HepG2 (cell line): Measurements from ENCODE around the gene CBY1. TPM values are rescaled to one million over a fixed set of nuclear protein-coding genes. Genes with fewer than 3 reads are reported as not detected.

Experiments used
- AKAP8 ChIP-seq: sonication (generic); formaldehyde crosslinking; IDR thresholded peaks from 2 replicates; pipeline ENCODE4 v1.5.1; 2020; ENCODE audit warnings: mild to moderate bottlenecking, missing genetic modification reagents
- GATA4 ChIP-seq: sonication (generic); IDR thresholded peaks from 2 replicates; pipeline ENCODE4 v1.6.1; 2016; ENCODE audit warnings: antibody characterized with exemption, low read depth, borderline replicate concordance
- HDAC2 ChIP-seq: sonication (generic); formaldehyde crosslinking; IDR thresholded peaks from 2 replicates; pipeline ENCODE4 v1.4.0; 2020; ENCODE audit warnings: missing genetic modification reagents
- HOXA9 ChIP-seq: sonication (generic); formaldehyde crosslinking; IDR thresholded peaks from 2 replicates; pipeline ENCODE4 v1.8.1; 2022; ENCODE audit warnings: missing genetic modification reagents, mild to moderate bottlenecking, moderate library complexity, borderline replicate concordance
- IRF1 ChIP-seq: sonication (generic); formaldehyde crosslinking; IDR thresholded peaks from 2 replicates; pipeline ENCODE4 v1.4.0; 2020; ENCODE audit warnings: low read depth, mild to moderate bottlenecking, missing genetic modification reagents
- MEIS2 ChIP-seq: sonication (generic); formaldehyde crosslinking; IDR thresholded peaks from 2 replicates; pipeline ENCODE4 v1.9.0; 2021; ENCODE audit warnings: mild to moderate bottlenecking, missing genetic modification reagents
- MTF2 ChIP-seq: sonication (generic); formaldehyde crosslinking; IDR thresholded peaks from 2 replicates; pipeline ENCODE4 v1.5.0; 2020; ENCODE audit warnings: missing genetic modification reagents, borderline replicate concordance
- PAX8 ChIP-seq: sonication (generic); formaldehyde crosslinking; IDR thresholded peaks from 2 replicates; pipeline ENCODE4 v1.8.0; 2022; ENCODE audit warnings: mild to moderate bottlenecking, missing genetic modification reagents, borderline replicate concordance
- RORA ChIP-seq: sonication (generic); formaldehyde crosslinking; IDR thresholded peaks from 2 replicates; pipeline ENCODE4 v1.5.0; 2020; ENCODE audit warnings: mild to moderate bottlenecking, missing genetic modification reagents, moderate library complexity
- RXRA ChIP-seq: sonication (generic); formaldehyde crosslinking; IDR thresholded peaks from 2 replicates; pipeline ENCODE4 v1.5.1; 2020; ENCODE audit warnings: missing genetic modification reagents
- SMYD3 ChIP-seq: sonication (generic); formaldehyde crosslinking; IDR thresholded peaks from 2 replicates; pipeline ENCODE4 v1.8.1; 2023; ENCODE audit warnings: mild to moderate bottlenecking, missing genetic modification reagents
- THAP8 ChIP-seq: sonication (generic); formaldehyde crosslinking; IDR thresholded peaks from 2 replicates; pipeline ENCODE4 v1.5.1; 2020; ENCODE audit warnings: missing genetic modification reagents, mild to moderate bottlenecking, borderline replicate concordance
- ZBTB38 ChIP-seq: sonication (generic); formaldehyde crosslinking; IDR thresholded peaks from 2 replicates; pipeline ENCODE4 v1.5.1; 2020; ENCODE audit warnings: mild to moderate bottlenecking, missing genetic modification reagents
- ZEB1 ChIP-seq: IDR thresholded peaks from 2 replicates; pipeline ENCODE4 v1.6.1; 2012; ENCODE audit warnings: mild to moderate bottlenecking, low read depth, inconsistent platforms; ENCODE audit not compliant: insufficient replicate concordance
- ZNF180 ChIP-seq: sonication (generic); formaldehyde crosslinking; IDR thresholded peaks from 2 replicates; pipeline ENCODE4 v1.4.0; 2020; ENCODE audit warnings: low read depth, missing genetic modification reagents, borderline replicate concordance
- ZNF296 ChIP-seq: sonication (generic); formaldehyde crosslinking; conservative IDR thresholded peaks from 2 replicates; pipeline ENCODE4 v1.5.0; 2020; ENCODE audit warnings: mild to moderate bottlenecking, missing genetic modification reagents
- ZNF367 ChIP-seq: sonication (generic); formaldehyde crosslinking; IDR thresholded peaks from 2 replicates; pipeline ENCODE4 v1.4.0; 2020; ENCODE audit warnings: missing genetic modification reagents, borderline replicate concordance
- ZNF451 ChIP-seq: sonication (generic); formaldehyde crosslinking; IDR thresholded peaks from 2 replicates; pipeline ENCODE4 v1.5.0; 2020; ENCODE audit warnings: mild to moderate bottlenecking, missing genetic modification reagents
- ZNF558 ChIP-seq: sonication (generic); formaldehyde crosslinking; IDR thresholded peaks from 2 replicates; pipeline ENCODE4 v1.9.0; 2022; ENCODE audit warnings: mild to moderate bottlenecking, missing genetic modification reagents, borderline replicate concordance
- ZNF724P ChIP-seq: sonication (generic); formaldehyde crosslinking; IDR thresholded peaks from 2 replicates; pipeline ENCODE4 v1.8.0; 2022; ENCODE audit warnings: missing genetic modification reagents, borderline replicate concordance
- ZNF740 ChIP-seq: sonication (generic); formaldehyde crosslinking; IDR thresholded peaks from 2 replicates; pipeline ENCODE4 v1.4.0; 2020; ENCODE audit warnings: missing genetic modification reagents
- polyA plus RNA-seq, 8 experiments: library from polyadenylated mRNA; depleted of rRNA in 3 of 8; stranded (reverse) in 7 of 8; unstranded in 1 of 8; fragments of >200 nt; fragmentation: Illumina TruSeq in 4 of 8; extraction: Trizol in 4 of 8; gene quantifications; 2 replicates each; pipeline versions ENCODE4 v1.2.1 to v1.2.3, GENCODE V29; 2011 to 2016; ENCODE audit warnings: low read depth in 4 of 8, missing spikeins in 1 of 8, mixed read lengths in 1 of 8; ENCODE audit not compliant: insufficient read depth in 1 of 8
- total RNA-seq, 5 experiments: library from RNA; depleted of rRNA; stranded (reverse); fragments of >200 nt; fragmentation: Illumina TruSeq; extraction: Trizol; gene quantifications; 2 replicates each; pipeline ENCODE4 v1.2.3, GENCODE V29; 2016; ENCODE audit warnings: low read depth in 1 of 5
- TF ChIP-seq, protein P1 (sequence below): sonication (generic); formaldehyde crosslinking; IDR thresholded peaks from 2 replicates; pipeline ENCODE4 v1.4.0; 2020; ENCODE audit warnings: missing genetic modification reagents
- TF ChIP-seq, protein P2 (sequence below): sonication (generic); formaldehyde crosslinking; IDR thresholded peaks from 2 replicates; pipeline ENCODE4 v1.8.0; 2022; ENCODE audit warnings: mild to moderate bottlenecking, missing genetic modification reagents, moderate library complexity
- TF ChIP-seq, protein P3 (sequence below), 2 experiments: sonication (generic) in 1 of 2; formaldehyde crosslinking in 1 of 2; IDR thresholded peaks; 2 replicates each; pipeline versions ENCODE4 v1.4.0 to v1.6.1; 2018 to 2020; ENCODE audit warnings: missing genetic modification reagents in 2 of 2, borderline replicate concordance in 1 of 2, low read depth in 1 of 2, mild to moderate bottlenecking in 1 of 2, missing biosample characterization in 1 of 2

CBY1 gene
- total and polyA plus RNA-seq, 2 of the 13 experiments (the other 11 are each of a cell fraction or from before 2014, with no cell fraction given): 19.7 to 20.3 TPM

DNA sequence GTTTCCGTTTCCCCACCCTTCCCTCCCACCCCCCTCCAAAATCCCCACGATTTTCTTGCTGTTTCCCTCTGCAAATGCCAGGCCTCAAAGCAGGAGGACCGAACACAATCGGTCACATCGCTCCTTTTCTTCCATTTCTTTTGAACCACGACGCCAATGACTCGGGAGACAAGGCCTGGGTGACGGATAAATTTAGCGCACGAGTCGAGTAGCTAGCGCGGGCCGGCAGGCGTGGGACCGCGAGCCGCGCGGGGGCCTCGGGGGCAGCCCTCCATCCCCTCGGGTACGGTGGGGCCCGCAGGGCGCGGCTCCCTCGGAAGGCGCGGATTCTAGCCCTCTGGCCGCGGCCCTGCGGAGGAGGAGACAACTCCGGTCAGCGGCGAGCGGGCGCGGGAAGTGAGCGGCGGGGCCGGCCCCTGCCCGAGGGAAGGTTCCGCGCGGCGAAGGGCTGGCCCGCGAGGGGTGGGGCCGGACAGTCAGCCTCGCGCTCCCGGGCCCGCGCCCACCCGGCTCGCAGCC lies 43.9 kb downstream of the CBY1 start (continued):
- TF ChIP-seq, protein P1, sequence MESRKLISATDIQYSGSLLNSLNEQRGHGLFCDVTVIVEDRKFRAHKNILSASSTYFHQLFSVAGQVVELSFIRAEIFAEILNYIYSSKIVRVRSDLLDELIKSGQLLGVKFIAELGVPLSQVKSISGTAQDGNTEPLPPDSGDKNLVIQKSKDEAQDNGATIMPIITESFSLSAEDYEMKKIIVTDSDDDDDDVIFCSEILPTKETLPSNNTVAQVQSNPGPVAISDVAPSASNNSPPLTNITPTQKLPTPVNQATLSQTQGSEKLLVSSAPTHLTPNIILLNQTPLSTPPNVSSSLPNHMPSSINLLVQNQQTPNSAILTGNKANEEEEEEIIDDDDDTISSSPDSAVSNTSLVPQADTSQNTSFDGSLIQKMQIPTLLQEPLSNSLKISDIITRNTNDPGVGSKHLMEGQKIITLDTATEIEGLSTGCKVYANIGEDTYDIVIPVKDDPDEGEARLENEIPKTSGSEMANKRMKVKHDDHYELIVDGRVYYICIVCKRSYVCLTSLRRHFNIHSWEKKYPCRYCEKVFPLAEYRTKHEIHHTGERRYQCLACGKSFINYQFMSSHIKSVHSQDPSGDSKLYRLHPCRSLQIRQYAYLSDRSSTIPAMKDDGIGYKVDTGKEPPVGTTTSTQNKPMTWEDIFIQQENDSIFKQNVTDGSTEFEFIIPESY: no peak
- TF ChIP-seq AKAP8 (CRISPR knock-in tag) (no peak), MEIS2 (CRISPR knock-in tag) (no peak), ZEB1 (no peak), PAX8 (CRISPR knock-in tag) (no peak; the same call in 1 of the 2 replicates), HOXA9 (CRISPR knock-in tag) (0 out of 2 replicates have a peak, but pooled peaks have one; percentile 18), GATA4 (no peak), ZNF367 (CRISPR knock-in tag) (no peak), HDAC2 (CRISPR knock-in tag) (no peak), SMYD3 (CRISPR knock-in tag) (no peak), ZNF180 (CRISPR knock-in tag) (no peak), ZBTB38 (CRISPR knock-in tag) (no peak), RORA (CRISPR knock-in tag) (no peak), IRF1 (CRISPR knock-in tag) (no peak), ZNF724P (no peak), THAP8 (CRISPR knock-in tag) (no peak), ZNF451 (peak; percentile 82; the same call in 1 of the 2 replicates), RXRA (no peak), ZNF296 (CRISPR knock-in tag) (no peak), ZNF740 (CRISPR knock-in tag) (no peak), ZNF558 (no peak), MTF2 (CRISPR knock-in tag) (no peak)
- TF ChIP-seq, protein P2, sequence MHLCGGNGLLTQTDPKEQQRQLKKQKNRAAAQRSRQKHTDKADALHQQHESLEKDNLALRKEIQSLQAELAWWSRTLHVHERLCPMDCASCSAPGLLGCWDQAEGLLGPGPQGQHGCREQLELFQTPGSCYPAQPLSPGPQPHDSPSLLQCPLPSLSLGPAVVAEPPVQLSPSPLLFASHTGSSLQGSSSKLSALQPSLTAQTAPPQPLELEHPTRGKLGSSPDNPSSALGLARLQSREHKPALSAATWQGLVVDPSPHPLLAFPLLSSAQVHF (CRISPR knock-in tag): no peak
- TF ChIP-seq, protein P3, sequence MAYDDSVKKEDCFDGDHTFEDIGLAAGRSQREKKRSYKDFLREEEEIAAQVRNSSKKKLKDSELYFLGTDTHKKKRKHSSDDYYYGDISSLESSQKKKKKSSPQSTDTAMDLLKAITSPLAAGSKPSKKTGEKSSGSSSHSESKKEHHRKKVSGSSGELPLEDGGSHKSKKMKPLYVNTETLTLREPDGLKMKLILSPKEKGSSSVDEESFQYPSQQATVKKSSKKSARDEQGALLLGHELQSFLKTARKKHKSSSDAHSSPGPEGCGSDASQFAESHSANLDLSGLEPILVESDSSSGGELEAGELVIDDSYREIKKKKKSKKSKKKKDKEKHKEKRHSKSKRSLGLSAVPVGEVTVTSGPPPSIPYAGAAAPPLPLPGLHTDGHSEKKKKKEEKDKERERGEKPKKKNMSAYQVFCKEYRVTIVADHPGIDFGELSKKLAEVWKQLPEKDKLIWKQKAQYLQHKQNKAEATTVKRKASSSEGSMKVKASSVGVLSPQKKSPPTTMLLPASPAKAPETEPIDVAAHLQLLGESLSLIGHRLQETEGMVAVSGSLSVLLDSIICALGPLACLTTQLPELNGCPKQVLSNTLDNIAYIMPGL (CRISPR knock-in tag; IDR thresholded peaks at IDR 0.05; ENCODE audit: borderline replicate concordance in 1 of 2, low read depth in 1 of 2): 0 out of 4 replicates have a peak, but pooled peaks of 1 of the 2 experiments have one; percentile 15
